ENCODE results near the gene NFX1.

NFX1 gene

DNA sequence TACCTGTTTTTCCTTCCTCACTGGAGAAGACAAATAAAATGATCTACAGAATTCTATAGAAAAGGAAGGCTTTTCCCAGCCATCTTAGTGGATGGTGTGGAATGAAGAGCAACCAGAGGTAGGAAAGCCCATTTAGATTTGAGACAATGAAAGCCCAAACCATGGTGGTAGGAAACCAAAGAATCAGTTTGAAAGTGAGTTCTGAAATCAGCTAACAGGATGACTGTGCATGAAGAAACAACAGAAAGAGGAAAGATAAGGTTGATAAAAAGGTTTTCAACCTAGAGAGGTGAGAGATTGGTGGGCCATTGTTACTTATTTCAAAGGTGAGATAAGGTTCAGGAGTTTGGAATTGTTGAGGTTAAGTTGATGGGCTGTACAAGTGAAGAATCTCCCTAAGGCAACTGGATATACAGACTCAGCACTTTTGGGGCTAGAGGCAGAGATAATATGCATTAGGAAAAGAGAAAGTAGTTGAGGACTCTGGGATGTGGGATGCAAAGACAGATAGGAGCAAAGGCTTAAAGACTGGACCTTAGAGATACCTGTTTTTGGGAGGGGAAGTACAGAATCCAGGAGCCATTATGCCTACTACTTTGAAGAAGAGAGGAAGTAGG, 23.1 kb upstream of the NFX1 start:
- no peak for DNase-seq

DNA sequence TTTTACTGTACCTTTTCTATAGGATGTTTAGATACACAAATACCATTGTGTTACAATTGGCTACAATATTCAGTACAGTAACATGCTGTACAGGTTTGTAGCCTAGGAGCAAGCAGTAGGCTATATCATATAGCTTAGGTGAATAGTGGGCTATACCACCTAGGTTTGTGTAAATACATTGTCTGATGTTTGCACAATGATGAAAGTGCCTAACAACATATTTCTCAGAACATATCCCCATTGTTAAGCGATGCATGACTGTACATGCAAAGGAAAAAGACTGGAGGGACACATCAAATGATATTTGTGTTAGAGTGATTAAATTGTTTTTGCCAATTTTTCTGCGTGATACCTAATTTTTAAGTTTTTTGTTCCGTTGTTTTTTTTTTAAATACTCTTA, 20.2 kb upstream of the NFX1 start:
- no peak for DNase-seq

DNA sequence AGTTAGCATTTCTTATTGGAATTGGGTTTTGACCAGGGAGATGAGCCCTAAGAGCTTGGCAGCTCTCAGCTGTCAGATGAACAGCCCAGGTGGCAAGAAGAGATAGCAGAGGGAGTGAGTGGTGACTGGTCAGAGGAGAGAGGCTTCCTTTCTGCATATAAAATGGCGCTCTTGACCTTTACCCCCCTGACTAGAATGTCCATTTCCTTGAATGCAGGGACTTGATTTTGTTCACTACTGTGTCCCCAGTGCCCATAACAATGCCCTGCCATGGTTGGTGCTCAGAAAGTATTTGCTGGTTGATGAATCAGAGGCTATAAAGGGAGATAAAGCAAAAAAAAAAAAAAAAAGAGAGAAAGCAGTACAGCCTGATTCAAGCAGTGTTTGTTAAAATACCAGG, 18.3 kb upstream of the NFX1 start:
- no peak for DNase-seq

DNA sequence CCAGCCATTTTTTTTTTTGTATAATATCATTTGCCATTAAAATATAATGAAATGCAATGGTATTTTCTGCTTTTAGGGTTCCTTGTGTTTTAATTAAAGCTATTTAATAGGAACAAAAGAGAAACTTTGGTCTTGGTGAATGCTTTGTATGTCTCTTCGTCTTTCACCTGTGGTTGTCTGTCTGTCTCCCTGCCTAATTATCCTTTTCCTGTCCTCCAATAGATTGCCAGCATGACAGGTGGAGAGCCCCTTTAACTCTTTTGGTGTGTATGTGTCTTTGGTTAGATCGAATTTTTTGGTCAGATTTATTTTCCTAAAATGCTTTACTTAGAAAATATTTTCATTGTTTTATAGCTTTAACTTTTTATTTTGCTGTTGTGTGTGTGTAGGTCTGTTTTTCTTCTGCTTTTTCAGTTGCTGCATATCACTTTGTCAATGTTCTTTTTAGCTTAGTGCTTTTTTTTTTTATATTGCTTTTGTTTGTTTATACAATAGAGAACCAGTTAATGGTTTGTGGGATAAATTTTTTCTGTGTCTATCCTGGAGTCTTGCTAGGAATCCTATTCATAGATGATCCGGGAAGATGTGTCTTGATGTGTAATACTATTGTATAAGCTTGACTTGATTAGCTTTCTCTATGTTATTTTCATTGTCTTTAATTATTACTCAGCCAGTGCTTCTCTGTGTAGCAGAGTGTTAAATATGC, 16.9 kb upstream of the NFX1 start:
- no peak for DNase-seq

DNA sequence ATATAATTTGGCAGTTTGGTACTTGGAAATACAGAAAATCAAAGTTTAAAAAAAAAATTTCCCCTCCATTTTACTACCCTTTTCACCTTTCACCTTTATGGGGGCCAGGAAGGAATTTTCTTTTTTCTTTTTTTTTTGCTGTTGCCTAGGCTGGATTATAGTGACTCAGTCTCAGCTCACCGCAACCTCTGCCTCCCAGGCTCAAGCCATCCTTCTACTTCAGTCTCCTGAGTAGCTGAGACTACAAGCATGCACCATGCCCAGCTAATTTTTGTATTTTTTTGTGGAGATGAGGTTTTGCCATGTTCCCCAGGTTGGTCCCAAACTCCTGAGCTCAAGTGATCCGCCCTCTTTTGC, 16.4 kb upstream of the NFX1 start:
- DNase-seq: no peak

DNA sequence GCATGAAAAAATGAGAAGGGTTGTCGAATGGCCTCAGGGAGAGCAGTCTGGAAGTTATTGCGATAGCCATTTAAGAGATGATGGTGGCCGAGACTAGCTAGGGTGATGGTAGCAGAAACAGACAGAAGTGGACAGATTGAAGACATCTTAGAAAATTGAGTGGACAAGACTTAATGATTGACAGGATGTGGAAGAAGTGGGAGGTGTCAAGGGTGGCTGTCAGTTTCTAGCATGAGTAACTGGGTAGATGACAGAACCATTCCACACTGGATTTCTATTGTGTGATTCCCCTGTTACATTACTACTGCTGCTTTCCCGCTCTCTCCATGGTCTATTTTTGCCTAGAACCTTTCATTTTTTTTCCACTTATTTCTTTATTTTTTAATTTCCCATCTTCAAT, 12.8 kb upstream of the NFX1 start:
- no peak for DNase-seq

DNA sequence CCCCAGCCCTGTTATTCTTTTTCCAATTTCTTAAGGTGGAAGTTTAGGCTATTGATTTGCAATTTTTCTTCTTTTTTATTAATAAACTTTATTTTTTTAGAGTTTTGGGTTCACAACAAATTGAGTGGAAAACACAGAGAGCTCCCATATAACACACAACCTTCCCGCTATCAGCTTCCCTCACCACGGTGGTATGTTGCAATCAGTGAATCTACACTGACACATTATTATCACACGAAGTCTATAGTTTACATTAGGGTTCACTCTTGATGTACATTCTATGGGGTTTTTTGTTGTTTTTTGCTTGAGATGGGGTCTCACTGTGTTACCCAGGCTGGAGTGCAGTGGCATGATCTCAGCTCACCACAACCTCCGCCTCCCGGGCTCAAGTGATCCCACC, 4.8 kb upstream of the NFX1 start:
- no peak for DNase-seq

DNA sequence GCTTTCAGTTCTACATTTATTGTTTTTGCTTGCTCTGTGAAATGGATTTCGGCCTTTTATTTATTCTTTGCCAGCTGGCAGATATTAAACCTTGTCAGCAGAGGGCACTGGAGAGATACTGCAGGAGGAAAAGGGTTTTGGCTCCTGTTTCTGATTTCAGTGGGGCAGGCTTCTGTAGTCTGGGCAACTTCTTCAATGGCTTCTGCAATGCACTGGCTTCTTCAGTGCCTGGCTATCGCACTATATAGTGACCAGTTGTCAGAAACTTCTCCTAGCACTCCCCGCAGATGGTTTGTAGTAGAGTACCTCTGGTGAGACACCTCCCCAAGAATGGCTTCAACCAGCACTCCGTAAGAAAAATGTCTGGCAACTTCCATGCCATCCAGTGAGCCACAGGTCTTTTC, 3.2 kb upstream of the NFX1 start:
- DNase-seq: peak; percentile 58

DNA sequence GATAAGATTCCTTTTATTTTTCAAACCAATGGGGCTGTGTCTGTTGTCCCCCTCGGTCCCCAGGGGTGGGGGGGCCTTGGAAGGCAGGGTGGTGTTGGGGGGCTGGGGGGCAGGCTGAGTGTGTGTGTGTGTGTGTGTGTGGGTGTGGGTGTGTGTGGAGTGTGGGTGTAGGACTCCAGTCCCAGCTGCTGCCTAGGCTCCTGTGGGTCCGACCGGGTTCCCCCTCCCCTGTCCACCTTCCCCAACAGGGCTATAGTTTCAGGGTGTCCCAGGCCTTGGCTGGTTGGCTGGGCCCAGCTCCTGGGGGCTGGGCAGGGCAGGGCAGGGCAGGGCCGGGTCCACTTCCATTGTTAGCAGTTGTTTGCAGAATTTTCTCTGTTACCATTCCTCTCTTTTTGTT, 2.1 kb upstream of the NFX1 start:
- no peak for DNase-seq

DNA sequence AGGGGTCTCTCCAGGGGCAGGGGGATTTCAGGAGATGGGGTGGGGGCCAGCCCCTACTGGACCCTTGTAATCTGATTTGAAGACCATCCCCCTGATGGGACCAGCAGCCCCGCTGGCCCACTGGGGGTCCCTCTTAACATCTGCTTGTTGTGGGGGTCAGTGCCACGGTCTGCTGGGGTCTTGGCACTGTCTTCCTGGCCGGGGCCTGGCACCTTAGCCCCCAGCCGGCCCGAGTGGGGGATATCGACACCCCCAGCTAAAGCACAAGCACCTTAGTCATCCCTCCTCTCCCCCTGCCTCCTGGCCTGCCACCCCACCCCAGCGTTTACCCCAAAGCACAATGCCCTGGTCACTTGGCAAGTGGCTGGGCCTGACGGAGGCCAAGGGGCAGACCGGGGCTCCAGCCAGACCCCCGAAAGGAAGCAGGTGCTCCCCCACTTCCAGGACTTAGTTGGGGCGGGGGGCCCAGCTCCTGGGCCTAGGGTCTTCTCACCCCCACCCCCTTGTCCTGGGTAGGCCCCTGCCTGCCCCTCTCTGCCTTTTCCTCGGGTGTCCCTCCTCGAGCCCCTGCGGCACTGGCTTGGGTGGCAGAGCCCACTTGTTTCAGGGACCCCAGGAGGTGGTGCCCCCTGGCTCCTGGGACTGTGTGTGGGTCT, 1.4 kb upstream of the NFX1 start:
- no peak for DNase-seq

DNA sequence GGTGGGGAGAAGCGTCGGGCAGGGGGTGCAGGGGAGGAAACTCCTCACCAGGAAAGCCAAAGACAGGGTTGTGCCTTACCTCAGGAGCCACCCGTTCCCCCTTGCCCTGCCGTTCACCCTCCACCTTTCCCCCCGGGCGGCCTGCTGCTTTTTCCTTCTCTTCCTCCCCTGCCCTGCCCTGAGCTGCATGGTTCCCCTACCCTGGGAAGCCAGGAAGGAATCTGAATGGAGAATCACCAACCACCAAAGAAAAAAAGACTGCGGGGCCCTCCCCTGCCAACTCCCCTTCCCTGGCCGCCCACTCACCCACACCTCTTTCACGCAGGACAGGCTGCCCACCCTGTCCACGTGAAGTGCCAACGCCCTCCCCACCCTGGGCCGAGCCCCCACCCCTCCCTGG, 820 bp upstream of the NFX1 start:
- peak; percentile 44 for DNase-seq

DNA sequence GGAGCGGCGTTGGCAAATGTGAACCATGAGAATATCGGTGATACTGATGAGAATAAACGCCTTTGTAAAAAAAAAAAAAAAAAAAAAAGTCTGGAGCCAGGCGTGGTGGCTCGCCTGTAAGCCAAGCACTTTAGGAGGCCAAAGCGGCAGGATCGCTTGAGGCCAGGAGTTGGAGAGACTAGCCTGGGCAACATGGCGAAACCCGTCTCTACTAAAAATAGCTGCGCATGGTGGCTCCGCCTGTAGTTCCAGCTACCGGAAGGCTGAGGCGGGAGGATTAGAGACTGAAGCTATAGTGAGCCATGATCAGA, 425 bp upstream of the NFX1 start:
- no peak for DNase-seq

DNA sequence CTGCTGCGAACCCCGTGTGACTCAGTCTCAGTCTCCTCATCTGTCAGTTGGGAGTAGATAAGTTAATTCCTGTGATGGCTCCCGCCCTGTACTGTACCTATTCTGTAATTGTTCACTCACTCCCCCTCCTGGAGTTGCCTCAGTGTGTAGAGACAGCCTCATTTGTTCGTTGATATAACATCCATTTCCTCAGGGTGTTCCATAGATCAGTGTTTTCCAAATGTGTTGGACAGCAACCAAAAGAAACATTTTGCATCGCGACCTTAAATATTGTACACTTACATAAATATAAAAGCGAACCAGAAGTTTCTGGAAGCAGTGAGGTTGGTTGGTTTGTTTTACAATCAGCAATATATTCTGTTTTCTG, 698 bp downstream of the NFX1 start:
- DNase-seq: no peak

DNA sequence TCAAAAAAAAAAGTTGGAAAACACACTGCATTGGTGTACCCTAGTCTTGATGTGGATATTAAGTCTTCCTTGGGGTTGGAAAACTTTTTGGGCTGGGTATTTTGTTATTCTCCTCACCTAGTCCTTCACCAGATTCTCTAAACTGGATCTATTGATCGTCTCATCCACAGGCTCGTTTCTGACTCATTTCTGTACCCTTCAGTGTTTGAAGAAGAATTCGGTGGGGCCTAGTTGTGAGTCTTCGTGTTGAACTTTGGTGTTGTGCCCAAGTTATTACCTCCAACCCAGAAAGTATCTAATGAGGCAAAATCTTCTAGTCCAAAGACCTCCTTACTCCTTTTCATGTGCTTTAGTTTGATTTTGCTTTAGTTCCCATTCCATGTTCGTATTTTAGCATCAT, 1.6 kb downstream of the NFX1 start:
- no peak for DNase-seq

DNA sequence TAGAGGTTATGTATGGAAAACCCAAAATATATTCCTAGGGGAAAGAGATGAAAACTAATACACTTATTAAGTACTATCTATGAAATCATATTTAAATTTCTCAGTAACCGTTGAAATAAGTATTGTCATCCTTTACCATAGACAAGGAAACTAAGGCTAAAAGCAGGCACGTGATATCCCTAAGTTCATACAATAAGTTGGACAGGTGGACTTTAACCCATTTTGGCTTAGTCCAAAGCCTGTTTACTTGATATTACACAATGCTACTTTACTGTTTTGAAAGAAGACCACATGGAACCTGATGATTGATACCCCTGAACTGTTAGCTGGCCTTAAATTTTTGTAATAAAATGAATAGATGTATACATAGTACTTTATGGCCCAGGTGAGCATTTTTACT, 3.5 kb downstream of the NFX1 start:
- no peak for DNase-seq

DNA sequence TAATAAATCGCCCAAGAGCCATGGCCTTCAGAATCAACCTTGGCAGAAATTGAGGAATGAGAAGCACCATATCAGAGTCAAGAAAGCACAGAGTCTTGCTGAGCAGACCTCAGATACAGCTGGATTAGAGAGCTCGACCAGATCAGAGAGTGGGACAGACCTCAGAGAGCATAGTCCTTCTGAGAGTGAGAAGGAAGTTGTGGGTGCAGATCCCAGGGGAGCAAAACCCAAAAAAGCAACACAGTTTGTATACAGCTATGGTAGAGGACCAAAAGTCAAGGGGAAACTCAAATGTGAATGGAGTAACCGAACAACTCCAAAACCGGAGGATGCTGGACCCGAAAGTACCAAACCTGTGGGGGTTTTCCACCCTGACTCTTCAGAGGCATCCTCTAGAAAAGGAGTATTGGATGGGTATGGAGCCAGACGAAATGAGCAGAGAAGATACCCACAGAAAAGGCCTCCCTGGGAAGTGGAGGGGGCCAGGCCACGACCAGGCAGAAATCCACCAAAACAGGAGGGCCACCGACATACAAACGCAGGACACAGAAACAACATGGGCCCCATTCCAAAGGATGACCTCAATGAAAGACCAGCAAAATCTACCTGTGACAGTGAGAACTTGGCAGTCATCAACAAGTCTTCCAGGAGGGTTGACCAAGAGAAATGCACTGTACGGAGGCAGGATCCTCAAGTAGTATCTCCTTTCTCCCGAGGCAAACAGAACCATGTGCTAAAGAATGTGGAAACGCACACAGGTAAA, 4.5 kb downstream of the NFX1 start:
- DNase-seq: no peak

DNA sequence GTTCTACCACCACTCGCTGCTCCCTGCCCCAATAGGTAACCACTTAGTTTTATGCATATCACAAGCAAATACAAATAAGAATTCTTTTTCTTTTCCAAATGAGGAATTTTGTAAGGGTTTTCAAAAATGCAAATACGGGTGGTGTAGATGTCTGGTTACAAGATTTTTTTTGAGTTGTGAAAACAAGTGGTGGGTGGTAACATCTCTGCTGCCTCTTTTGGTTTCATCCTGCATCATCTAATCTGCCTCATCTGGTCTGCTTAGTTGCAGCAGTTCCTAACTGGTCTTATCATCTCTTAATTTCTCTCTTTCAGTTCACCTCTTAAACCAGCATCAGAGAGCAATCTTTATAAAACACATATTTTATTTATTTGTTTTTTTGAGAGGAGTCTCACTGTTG, 5.3 kb downstream of the NFX1 start:
- no peak for DNase-seq

DNA sequence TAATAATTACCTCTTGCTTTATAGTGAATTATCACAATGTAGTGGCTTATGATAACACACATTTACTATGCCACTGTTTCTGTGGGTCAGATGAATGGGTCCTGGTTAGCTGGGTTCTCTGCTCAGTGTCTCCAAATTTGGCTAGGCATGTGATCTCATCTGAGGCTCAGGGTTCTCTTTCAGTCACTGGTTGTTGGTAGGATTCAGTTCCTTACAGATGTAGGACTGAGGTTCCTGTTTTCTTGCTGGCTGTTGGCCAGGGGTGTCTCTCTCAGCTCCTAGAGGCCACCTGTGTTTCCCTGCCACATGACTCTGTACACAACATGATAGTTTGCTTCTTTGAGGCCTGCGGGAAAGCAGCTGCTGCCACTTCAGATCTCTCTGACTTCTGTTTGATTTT, 7.1 kb downstream of the NFX1 start:
- DNase-seq: no peak

DNA sequence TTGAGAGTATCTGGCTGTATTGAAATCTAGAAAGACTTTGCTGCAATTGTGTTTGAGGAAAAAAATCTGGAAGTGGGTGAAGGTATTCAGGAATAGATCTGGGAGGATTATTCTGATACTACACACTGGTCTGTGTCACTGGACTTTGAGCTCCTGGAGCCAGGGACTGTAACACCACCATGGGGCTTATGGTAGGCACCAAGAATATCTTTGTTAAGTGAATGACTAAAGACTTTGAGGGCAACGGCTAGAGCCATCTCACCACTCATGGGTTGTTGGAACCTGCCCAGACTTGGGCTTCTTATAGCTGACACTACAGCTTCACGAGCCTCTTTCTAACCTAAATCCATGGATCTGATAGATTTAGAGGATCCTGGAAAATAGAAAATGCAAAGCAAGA, 10.2 kb downstream of the NFX1 start:
- DNase-seq: no peak

DNA sequence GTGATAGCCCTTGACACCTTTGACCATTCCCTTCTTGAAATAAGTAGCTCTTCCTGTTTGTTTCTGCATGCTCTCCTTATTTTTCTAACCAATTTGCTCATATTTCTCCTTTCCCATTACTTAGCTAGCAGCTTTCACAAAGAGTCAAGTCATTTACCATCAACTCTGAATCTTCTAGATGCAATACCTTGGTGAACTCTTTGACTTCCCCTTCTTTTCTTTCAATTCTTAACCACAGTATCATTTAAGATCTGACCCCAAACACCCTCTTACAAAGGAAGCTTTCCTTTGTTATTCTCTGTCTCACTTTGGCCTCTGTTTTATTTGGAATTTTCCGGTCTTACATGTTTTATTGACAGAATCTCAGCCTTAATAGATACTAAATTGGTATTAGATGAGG, 14.0 kb downstream of the NFX1 start:
- no peak for DNase-seq

DNA sequence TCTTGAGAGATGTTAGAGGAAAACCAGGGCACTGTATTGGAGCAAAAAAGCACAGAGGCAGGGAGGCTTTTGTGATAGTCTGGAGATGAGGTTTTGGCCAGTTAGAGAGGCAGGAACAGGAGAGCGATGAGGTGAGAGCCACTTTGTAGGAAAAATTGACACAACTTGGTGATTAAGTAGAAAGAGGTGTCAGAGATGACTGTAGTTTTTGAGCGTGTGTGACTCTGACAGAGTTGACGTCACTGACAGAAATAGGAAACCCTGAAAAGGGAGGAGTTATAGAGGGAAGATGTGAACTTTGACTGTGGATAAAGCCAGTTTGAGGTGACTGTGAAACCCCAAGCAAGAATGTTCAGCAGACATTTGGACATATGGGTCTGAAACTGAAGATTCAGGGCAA, 15.7 kb downstream of the NFX1 start:
- peak; percentile 26 for DNase-seq

DNA sequence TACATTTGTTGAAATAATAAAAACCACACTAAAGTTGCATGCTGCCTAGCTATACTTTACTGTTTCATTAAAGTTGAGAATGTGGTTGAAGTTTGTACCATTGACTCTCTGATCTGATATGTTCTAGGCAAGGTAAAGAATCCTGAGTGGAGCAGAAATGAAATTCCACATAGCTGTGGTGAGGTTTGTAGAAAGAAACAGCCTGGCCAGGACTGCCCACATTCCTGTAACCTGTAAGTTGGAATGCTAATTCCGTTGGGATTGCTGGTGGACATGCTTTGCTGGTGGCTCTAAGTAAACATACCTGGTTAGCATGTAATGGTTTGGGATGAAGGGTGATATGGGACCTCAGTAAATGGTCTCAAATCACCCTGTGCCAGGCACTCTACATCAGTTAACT, 16.8 kb downstream of the NFX1 start:
- no peak for DNase-seq

DNA sequence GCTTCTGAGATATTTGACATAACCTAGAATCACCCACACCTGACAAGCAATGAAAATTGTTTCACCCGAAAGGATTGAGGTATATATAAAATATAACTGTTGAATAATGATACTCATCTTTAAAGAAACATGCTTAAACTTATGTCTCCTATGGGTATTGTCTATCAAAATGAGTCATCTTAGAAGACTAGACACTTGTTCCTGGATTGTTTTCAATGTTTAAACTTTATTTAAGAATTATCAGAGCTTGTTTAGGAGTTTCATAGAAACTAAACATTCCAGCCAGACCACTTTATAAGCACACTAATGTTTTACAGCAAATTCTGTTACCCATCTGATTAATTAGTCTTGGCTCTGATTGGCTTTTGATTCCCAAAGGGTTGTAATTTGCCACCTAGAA, 19.6 kb downstream of the NFX1 start:
- DNase-seq: no peak

DNA sequence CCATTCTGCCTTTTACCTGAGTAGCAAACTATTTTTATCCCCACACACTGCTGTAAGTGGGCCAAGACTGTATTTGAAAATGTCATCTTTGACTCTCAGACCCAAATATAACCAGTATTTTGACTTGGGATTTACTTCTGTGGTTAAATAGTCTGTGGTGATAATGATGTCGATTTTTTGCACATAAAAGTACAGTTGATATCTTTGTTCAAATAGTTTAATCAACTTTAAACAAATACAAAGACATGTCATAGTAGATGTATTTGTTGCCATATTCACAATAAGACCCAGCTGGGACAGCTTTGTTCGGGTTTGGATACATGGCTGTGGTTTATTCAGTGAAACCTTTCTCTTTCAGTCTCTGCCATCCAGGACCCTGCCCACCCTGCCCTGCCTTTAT, 20.4 kb downstream of the NFX1 start:
- no peak for DNase-seq
